HG02763 (cell line): ENCODE measurements around the gene CAP1.
A peak's percentile ranks its signal among the peaks of the same experiment; 100 is the strongest.
"Not testable (repeated sequence)": the region's sequence is repeated elsewhere in the genome, so short reads cannot be mapped to it uniquely, and the experiment has no call there.

Experiments used
- ATAC-seq: cut with Tn5 transposase; IDR thresholded peaks from one replicate; pipeline ENCODE4 v1.9.1; 2021; ENCODE audit warnings: mild to moderate bottlenecking, moderate library complexity; ENCODE audit not compliant: unreplicated experiment

Gene CAP1

DNA sequence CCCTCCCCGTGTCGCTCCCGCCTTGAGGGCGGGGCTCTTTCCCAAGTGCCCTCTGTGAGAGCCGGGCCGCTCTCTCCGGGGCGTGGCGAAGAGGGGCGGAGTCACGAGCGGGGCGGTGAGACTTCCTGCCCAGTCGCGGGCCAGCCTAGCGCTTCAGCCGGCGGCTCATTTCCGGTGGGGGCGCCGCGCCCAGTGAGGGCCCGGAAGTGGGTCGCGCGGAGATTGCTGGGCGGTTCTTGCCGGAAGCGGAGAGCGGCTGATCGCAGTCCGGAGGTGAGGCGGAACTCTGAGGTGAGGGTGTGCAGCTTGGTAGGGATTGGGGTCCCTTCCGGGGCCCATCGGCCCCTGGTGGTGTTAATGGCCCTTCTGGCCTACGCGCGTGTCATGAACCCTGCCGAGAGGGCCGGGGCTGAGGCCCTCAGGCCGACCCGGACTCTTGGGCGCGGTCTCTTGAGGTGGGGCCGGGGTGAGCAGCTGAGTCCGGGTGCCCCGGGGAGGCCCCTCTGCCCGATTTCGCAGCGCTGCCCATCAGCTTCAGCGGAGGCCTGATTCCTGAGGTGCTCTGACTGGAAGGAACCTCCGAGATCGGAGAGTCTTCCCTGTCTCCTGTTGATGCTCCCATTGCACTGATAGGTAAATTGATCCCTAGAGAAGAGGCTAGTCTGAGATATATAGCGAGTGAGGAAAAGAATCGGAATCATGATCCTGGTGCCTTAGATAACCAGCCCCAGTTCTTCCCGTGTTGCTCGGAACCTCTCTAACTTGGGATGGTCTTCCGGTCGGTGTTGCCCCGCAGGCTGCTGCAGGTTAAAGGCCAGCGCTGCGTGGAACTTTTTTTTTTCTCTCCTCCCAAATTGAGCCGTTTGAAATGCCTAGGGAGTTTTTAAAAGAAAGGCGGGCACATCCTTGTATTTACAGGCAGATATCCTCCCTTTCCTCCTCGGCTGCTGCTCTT, at the start of gene CAP1:
CAP1 (plus strand) TSS at position 219 of the 955 bp plus-strand sequence. CDS start 18,618 bp downstream, outside the sequence.
- peak; percentile 83 for ATAC-seq

- ATAC-seq: no peak
Measured at GRCh38 chr1:39992234-39992633, 48.3 kb upstream of the CAP1 start.

- no peak for ATAC-seq
Measured at GRCh38 chr1:39992888-39993287, 47.6 kb upstream of the CAP1 start.

GRCh38 chr1:39995973-39996393, 44.5 kb upstream of the CAP1 start:
- ATAC-seq: peak; percentile 63

DNA sequence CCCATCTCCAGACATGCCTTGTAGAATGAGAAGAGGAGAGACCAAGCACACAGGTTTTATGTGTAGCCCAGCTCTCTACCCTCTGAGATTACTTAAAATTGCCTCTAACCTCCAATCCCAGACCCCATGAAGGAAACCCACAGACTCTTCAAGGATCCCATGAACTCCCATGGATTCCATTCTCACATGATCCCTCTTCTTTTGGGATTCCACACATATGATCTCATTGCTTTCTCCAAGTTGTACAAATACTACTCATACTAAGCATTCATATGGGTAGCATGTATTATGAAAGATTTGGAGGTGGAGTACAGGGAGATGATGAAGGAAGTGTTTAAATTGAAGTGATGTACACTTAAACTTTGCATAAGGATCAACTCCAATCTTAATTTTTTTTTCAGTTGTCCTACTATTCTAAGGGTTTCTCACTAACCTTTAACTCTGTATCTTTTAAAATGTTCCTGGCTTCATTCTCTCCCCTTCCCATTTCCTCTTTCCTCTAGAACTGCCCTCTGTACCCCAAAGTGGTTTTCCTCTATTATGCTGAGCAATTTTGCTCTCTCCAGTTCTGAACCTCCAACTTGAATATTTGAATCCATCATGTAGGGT, 44.0 kb upstream of the CAP1 start:
- no peak for ATAC-seq

- no peak for ATAC-seq
Measured at GRCh38 chr1:40001456-40001855, 39.1 kb upstream of the CAP1 start.

GRCh38 chr1:40003156-40004093, 37.1 kb upstream of the CAP1 start:
- ATAC-seq: peak; percentile 58

DNA sequence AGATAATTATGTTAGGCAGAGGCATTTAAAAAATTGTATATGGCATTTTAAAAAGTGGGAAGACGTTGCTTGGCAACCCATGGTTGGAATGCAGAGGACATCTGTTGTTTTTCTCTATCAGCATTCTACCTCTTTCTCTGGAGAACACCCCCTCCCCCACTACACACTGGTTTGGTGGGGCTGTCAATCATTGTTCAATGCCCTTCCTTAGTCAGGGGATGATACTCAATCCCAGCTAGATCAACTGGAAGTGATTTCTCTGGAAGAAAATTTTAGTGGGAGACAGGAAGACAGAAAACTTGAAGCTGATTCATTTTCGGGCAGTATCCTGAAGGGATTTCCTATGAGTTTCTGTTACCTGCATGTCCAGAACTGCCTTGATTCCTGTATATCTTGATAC, 35.7 kb upstream of the CAP1 start:
- ATAC-seq: no peak

DNA sequence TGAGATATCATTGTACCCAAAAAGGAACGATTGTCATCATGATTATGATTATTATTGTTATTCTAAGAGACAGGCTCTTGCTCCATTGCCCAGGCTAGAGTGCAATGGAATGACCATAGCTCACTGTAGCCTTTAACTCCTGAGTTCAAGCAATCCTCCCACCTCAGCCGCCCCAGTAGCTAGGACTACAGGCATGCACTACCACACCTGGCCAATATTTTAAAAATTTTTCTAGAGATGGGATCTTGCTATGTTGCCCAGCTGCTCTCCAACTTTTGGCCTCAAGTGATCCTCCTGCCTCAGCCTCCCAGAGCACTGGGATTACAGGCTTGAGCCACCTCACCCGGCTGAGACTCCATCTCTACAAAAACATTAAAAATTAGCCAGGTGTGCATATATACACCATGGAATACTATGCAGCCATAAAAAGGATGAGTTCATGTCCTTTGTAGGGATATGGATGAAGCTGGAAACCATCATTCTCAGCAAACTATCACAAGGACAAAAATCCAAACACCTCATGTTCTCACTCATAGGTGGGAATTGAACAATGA, 33.0 kb upstream of the CAP1 start:
- not testable (repeated sequence) for ATAC-seq

- no peak for ATAC-seq
Measured at GRCh38 chr1:40011198-40011597, 29.3 kb upstream of the CAP1 start.

DNA sequence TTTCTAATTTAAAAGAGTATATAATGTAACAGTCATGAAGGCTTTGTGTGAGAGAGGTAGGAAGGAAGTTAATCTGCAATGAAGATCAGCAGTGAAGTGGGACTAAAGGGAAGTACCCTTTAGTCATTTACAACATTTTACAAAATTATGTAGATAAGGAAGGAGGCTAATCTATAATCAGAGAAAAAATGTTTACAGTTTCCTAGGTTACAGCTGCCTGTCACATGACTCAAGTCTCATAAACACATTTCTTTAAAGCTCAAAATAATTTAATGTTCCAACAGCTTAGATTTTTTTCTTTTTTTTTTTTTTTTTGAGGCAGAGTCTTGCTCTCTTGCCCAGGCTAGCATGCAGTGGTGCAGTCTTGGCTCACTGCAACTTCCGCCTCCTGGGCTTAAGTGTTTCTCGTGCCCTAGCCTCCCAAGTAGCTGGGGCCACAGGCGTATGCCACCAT, 26.2 kb upstream of the CAP1 start:
- ATAC-seq: no peak

- ATAC-seq: no peak
Measured at GRCh38 chr1:40014812-40015594, 25.5 kb upstream of the CAP1 start.

GRCh38 chr1:40017951-40018575, 22.5 kb upstream of the CAP1 start:
- no peak for ATAC-seq

GRCh38 chr1:40020447-40021085, 20.0 kb upstream of the CAP1 start:
- ATAC-seq: no peak

DNA sequence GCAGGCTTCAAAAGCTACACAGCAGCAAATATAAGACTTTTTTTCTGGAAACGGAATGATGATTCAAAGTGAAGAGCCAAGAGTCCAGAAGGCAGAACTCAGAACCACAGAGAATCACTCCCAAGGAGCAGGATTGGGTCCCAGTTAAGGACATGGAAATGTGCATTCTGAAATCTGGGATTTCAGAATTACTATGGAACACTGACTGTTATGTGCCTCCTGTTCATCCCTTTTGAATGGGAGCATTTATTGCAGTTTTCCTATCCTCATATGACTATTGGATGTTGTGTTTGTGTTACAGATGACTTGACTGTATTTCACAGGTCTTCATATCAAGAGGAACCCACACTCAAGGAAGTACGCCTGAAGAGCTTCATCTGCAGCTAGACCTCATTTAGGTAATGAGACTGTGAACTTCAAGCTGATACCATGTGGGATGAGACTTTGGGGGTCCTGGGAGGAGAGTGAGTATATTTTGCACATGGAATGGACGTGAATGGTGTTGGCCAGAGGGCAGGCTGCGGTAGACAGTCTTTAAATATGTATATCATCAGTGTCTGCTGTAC, 17.1 kb upstream of the CAP1 start:
- ATAC-seq: no peak

- no peak for ATAC-seq
Measured at GRCh38 chr1:40024671-40025070, 15.9 kb upstream of the CAP1 start.

- ATAC-seq: no peak
Measured at GRCh38 chr1:40027647-40028046, 12.9 kb upstream of the CAP1 start.

GRCh38 chr1:40029608-40030007, 10.9 kb upstream of the CAP1 start:
- ATAC-seq: no peak
